ENCODE data around the gene SYCP2.
"Not testable (repeated sequence)": the region's sequence is repeated elsewhere in the genome, so short reads cannot be mapped to it uniquely, and the experiment has no call there.

Gene SYCP2

GRCh38 chr20:59895908-59896307 is 37.5 kb downstream of the SYCP2 start:
- ChIA-PET CTCF (interaction anchor here (0.9 to 1.8 kb wide), 2 partner anchors 13 to 38 kb away, joined by 3 to 4 read pairs; partner anchors contain the start of gene SYCP2), POLR2A (no interaction called here)
- TF ChIP-seq, protein P1, sequence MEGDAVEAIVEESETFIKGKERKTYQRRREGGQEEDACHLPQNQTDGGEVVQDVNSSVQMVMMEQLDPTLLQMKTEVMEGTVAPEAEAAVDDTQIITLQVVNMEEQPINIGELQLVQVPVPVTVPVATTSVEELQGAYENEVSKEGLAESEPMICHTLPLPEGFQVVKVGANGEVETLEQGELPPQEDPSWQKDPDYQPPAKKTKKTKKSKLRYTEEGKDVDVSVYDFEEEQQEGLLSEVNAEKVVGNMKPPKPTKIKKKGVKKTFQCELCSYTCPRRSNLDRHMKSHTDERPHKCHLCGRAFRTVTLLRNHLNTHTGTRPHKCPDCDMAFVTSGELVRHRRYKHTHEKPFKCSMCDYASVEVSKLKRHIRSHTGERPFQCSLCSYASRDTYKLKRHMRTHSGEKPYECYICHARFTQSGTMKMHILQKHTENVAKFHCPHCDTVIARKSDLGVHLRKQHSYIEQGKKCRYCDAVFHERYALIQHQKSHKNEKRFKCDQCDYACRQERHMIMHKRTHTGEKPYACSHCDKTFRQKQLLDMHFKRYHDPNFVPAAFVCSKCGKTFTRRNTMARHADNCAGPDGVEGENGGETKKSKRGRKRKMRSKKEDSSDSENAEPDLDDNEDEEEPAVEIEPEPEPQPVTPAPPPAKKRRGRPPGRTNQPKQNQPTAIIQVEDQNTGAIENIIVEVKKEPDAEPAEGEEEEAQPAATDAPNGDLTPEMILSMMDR (IDR thresholded peaks at IDR 0.05; ENCODE audit: control extremely low read depth, extremely low read depth, low read depth, missing control alignments), result no peak
- no peak for DNase-seq (ENCODE audit: extremely low spot score)

- CTCF ChIA-PET, result no interaction called here
Measured at GRCh38 chr20:59891581-59891980, 41.9 kb downstream of the SYCP2 start.

GRCh38 chr20:59890035-59890434 is 43.4 kb downstream of the SYCP2 start:
- POLR2A ChIA-PET, CTCF ChIA-PET: not testable (repeated sequence)

More at GRCh38 chr20:59891581-59891980, 41.9 kb downstream of the SYCP2 start:
- DNase-seq (ENCODE audit: extremely low spot score), result no peak
- POLR2A ChIA-PET, result no interaction called here
- TF ChIP-seq, protein P1 (IDR thresholded peaks at IDR 0.05; ENCODE audit: control extremely low read depth, extremely low read depth, low read depth, missing control alignments), result no peak

DNA sequence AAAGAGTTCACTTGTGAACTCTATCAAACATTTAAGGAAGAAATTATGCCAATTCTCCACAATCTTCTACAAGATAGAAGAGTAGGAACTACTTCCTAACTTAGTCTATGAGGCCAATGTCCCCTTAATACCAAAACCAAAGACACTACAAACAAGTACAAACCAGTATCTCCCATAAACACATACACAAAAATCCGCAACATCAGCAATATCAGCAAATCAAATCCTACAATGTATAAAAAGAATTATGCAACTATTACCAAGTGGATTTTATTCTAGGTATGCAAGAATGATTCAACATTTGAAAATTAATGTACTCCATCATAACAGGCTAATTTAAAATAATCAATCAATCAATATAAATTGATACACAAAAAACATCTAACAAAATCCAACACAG is 45.4 kb downstream of the SYCP2 start:
- POLR2A ChIA-PET, result no interaction called here
- TF ChIP-seq, protein P1 (IDR thresholded peaks at IDR 0.05; ENCODE audit: control extremely low read depth, extremely low read depth, low read depth, missing control alignments), result no peak
- DNase-seq (ENCODE audit: extremely low spot score), result no peak
- CTCF ChIA-PET, result no interaction called here

More at GRCh38 chr20:59890035-59890434, 43.4 kb downstream of the SYCP2 start:
- DNase-seq (ENCODE audit: extremely low spot score), result not testable (repeated sequence)

GRCh38 chr20:59884494-59884893 is 48.9 kb downstream of the SYCP2 start:
- ChIA-PET POLR2A (no interaction called here), CTCF (no interaction called here)
- TF ChIP-seq, protein P1 (IDR thresholded peaks at IDR 0.05; ENCODE audit: control extremely low read depth, extremely low read depth, low read depth, missing control alignments), result no peak
- DNase-seq (ENCODE audit: extremely low spot score), result no peak

DNA sequence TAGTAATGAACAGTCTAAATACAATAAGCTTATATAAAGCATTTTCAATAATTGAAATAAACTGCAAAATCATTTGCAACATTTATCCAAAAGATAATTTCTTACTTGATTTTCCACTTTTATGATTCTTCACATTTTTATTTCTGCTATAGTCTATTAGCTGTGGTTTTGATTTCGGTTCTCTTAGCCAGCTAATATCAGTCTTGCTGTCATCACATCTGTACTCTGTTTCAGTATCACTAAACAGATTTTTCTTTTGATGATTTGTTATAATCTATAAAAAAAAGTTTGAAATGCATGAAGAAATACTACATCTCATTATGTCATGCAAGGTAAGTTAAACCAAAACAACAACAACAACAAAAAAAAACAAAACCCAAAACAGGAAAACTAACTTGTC is 53.2 kb downstream of the SYCP2 start:
- DNase-seq (ENCODE audit: extremely low spot score), result no peak
- CTCF ChIA-PET, result no interaction called here
- TF ChIP-seq, protein P1 (IDR thresholded peaks at IDR 0.05; ENCODE audit: control extremely low read depth, extremely low read depth, low read depth, missing control alignments), result no peak
- POLR2A ChIA-PET, result no interaction called here

GRCh38 chr20:59873409-59873808 is 60.0 kb downstream of the SYCP2 start:
- ChIA-PET CTCF (no interaction called here), POLR2A (no interaction called here)
- DNase-seq (ENCODE audit: extremely low spot score), result no peak
- TF ChIP-seq, protein P1 (IDR thresholded peaks at IDR 0.05; ENCODE audit: control extremely low read depth, extremely low read depth, low read depth, missing control alignments), result no peak

Data from GM10248 (cell line).